Central memory CD8-positive, alpha-beta T cell (primary cell): ENCODE measurements around the gene THSD4.
"Not testable (repeated sequence)": the region's sequence is repeated elsewhere in the genome, so short reads cannot be mapped to it uniquely, and the experiment has no call there.

Experiments used
- ATAC-seq: fragments of 150-1000 bp; cut with Tn5 transposase; replicated peaks from 2 replicates; pipeline ENCODE4 v1.10.0; 2022; ENCODE audit warnings: mild to moderate bottlenecking, moderate FRiP score, moderate number of reproducible peaks; ENCODE audit not compliant: poor library complexity, severe bottlenecking; ENCODE audit errors: extremely low read depth
- DNase-seq, 2 donors: peaks; one replicate each; pipeline ENCODE4 v3.0.0; 2021; ENCODE audit warnings: low spot score in 2 of 2
- H3K27ac Mint-ChIP-seq: one replicate; pipeline ENCODE4 v1.8.0; 2022; ENCODE audit warnings: low read depth, mild to moderate bottlenecking, moderate library complexity, mixed read lengths
- H3K27me3 Mint-ChIP-seq: one replicate; pipeline ENCODE4 v1.8.0; 2022; ENCODE audit warnings: mixed read lengths
- H3K36me3 Mint-ChIP-seq: one replicate; pipeline ENCODE4 v1.8.0; 2022; ENCODE audit warnings: mild to moderate bottlenecking, moderate library complexity, mixed read lengths; ENCODE audit not compliant: insufficient read depth
- H3K4me1 Mint-ChIP-seq: one replicate; pipeline ENCODE4 v1.8.0; 2022; ENCODE audit warnings: mixed read lengths
- H3K4me3 Mint-ChIP-seq: one replicate; pipeline ENCODE4 v1.8.0; 2022; ENCODE audit warnings: mild to moderate bottlenecking, moderate library complexity, mixed read lengths
- H3K9me3 Mint-ChIP-seq: one replicate; pipeline ENCODE4 v1.8.0; 2022; ENCODE audit warnings: mixed read lengths

The THSD4 gene

DNA sequence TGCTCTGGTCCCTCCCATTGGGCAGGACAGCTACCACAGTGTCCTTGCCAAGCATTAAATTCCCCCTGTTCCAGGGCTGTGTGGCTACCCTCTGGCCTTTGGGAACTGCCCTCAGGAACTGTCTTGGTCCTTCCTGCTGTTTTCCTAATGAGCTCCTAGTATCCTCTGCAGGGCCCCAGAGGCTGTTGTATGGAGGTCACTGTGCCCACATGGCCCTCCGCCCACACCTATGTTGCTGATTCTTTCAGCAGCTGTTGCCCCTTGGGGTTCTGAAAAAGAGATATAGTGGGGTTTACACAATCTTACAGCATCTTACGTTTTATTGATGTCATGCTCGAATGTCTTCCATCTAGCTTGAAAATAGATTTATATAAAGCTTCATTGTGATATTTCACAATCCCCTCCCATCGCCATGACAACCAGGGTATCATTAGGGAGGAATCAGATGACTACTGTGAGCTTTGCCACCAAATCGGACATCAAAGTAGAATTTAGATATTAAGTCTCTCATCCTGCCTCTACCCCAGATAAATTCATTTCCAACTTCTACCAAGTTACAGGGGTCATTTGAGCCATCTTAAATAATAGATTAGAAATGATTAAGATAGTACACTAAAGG is 598.0 kb downstream of the THSD4 start:
- H3K4me1 Mint-ChIP-seq = no peaks in the 10 kb centered on the region
- no peak overlapping the region for H3K27ac Mint-ChIP-seq
- no peak for ATAC-seq
- H3K27me3 Mint-ChIP-seq = peaks cover 1% of the 10 kb centered on the region
- no peak for DNase-seq
- H3K9me3 Mint-ChIP-seq = no peaks in the 10 kb centered on the region
- H3K36me3 Mint-ChIP-seq = no peaks in the 10 kb centered on the region
- H3K4me3 Mint-ChIP-seq = no peak overlapping the region

DNA sequence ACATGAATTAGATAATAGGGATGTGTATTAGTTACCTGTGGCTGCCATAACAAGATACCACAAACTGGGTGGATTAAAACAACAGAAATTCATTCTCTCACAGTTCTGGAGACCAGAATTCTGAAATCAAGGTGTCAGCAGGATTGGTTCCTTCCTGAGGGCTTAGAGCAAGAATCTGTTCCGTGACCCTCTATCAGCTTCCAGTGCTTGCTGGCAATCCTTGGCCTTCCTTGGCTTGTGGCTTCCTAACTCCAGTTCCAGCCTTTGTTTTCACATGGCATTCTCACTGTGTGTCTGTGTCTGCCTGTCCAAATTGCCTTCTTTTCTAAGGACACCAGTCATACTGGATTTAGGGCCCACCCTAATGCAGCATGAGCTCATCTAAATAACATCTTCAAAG is 600.6 kb downstream of the THSD4 start:
- H3K27me3 Mint-ChIP-seq = peaks cover 9% of the 10 kb centered on the region
- H3K9me3 Mint-ChIP-seq = no peaks in the 10 kb centered on the region
- DNase-seq (no peak), ATAC-seq (no peak)
- H3K4me1 Mint-ChIP-seq = no peaks in the 10 kb centered on the region
- H3K4me3 Mint-ChIP-seq = no peak overlapping the region
- no peak overlapping the region for H3K27ac Mint-ChIP-seq
- no peaks in the 10 kb centered on the region for H3K36me3 Mint-ChIP-seq

DNA sequence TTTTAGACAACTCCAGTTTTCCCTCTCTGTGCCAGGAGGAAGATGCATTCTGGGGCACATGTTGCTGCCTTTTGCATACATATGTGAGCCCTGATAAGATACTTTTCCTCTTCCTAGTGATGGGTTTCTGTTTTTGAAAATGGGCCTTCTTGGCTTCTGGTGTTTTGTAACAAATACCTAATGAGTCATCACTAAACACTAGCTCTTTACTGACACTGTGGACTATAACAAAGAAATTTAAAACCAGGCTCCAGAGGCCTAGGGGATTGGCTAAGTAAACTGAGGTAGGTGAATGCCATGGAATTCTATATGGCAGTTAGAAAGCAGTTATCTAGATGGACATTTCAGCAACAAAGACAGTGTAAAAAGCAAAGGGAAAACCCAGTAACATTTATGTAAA is 601.7 kb downstream of the THSD4 start:
- Mint-ChIP-seq H3K27me3 (peaks cover 9% of the 10 kb centered on the region), H3K4me1 (no peaks in the 10 kb centered on the region), H3K36me3 (no peaks in the 10 kb centered on the region), H3K9me3 (no peaks in the 10 kb centered on the region), H3K4me3 (no peak overlapping the region), H3K27ac (no peak overlapping the region)
- no peak for DNase-seq
- no peak for ATAC-seq

DNA sequence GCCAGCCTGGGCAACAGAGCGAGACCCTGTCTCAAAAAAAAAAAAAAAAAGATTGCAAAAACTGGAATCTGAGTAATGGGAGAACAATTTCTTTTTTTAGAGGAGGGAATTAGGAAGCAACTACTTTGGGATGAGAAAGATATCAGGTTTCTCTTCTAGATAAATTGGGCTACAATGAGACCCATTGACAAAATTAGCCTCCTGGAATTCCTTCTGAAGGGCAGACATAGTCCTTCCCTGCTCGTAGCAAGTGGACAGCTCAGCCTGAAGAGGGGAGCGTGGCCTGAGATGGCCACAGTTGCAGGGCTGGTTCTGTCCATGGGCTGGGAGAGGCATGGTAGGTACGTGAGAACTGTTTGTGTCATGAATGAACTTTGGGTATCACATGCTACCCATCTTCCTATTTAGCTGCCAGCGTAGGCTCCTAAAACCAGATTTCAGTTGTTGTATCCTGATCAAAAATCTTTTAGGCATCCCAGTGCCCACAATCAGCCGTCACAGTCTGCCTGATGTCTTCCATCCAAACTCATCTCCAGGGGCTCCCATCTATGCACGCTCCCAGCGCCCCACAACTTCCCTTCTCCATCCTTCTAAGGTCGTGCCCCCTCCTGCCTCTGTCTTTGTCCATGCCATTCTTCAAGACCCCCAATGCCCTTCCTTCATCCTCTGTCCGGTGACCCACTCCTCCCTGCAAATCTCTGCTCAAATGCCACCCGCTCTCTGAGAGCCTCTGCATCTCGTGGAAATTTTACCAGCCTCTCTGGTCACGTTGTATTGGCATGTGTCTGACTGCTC is 603.0 kb downstream of the THSD4 start:
- no peak overlapping the region for H3K27ac Mint-ChIP-seq
- peaks cover 14% of the 10 kb centered on the region for H3K27me3 Mint-ChIP-seq
- H3K36me3 Mint-ChIP-seq = no peaks in the 10 kb centered on the region
- no peak for DNase-seq
- H3K4me3 Mint-ChIP-seq = no peak overlapping the region
- ATAC-seq = no peak
- H3K9me3 Mint-ChIP-seq = no peaks in the 10 kb centered on the region
- H3K4me1 Mint-ChIP-seq = no peaks in the 10 kb centered on the region

- H3K27ac Mint-ChIP-seq = no peak overlapping the region
- no peak for ATAC-seq
- no peak for DNase-seq
- no peak overlapping the region for H3K4me3 Mint-ChIP-seq
- H3K9me3 Mint-ChIP-seq = no peaks in the 10 kb centered on the region
- peaks cover 23% of the 10 kb centered on the region for H3K27me3 Mint-ChIP-seq
- H3K36me3 Mint-ChIP-seq = no peaks in the 10 kb centered on the region
- H3K4me1 Mint-ChIP-seq = no peaks in the 10 kb centered on the region
Observed at GRCh38 chr15:71723344-71723743, 608.1 kb downstream of the THSD4 start.

DNA sequence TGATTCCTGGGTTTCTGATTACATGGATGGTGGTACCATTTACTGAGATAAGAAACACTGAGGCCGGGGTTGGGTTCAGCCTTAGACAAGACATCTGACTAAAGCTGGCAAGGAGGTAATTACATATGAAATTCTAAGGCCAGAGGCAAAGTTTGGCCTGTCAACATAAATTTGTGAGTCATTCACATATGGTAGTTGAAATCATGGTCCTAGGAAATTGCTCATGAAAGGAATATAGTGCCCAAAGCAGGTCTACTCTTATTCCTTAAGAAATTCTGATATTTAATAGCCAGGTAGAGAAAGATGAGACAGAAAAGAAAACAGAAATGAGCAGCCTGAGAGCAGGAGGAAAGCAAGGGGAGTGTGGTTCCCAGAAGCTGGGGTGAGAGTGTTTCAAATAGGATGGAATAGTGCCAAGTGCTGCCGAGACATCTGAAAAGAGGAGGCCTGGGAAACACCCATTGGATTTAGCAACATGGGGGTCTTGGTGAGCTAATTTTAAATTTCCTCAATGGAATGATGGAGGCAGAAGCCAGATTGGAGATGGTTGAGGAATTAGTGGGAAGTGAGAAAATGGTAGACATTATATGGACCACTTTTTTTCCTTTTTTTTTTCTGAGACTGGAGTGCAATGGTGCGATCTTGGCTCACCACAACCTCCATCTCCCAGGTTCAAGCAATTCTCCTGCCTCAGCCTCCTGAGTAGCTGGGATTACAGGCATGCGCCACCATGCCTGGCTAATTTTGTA is 610.1 kb downstream of the THSD4 start:
- H3K27ac Mint-ChIP-seq, ATAC-seq, H3K4me3 Mint-ChIP-seq, DNase-seq, H3K9me3 Mint-ChIP-seq, H3K36me3 Mint-ChIP-seq, H3K4me1 Mint-ChIP-seq: not testable (repeated sequence)
- peaks cover 15% of the 10 kb centered on the region for H3K27me3 Mint-ChIP-seq

GRCh38 chr15:71728881-71729280 is 613.6 kb downstream of the THSD4 start:
- no peak overlapping the region for H3K4me3 Mint-ChIP-seq
- peaks cover 15% of the 10 kb centered on the region for H3K27me3 Mint-ChIP-seq
- H3K27ac Mint-ChIP-seq = no peak overlapping the region
- no peaks in the 10 kb centered on the region for H3K9me3 Mint-ChIP-seq
- no peaks in the 10 kb centered on the region for H3K4me1 Mint-ChIP-seq
- DNase-seq (no peak), ATAC-seq (no peak)
- no peaks in the 10 kb centered on the region for H3K36me3 Mint-ChIP-seq

DNA sequence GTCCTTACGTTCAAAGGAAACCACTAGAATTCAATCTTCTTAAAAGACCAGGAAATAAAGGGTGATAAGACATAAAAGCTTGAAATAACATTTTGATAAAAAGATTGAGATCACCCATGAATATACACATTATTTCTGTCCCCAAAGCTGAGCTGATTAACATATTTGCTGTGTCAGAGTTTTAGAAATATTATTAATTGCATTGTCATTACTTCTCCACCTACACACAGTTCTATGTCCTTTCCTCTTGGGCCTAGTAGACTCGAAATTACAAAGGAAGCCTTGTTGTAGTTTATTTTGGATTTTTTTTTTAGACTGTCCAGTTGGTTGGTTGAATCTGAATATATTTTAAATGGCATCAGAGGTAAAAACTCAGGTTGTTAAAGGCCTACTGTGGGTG is 614.0 kb downstream of the THSD4 start:
- H3K9me3 Mint-ChIP-seq = no peaks in the 10 kb centered on the region
- H3K27me3 Mint-ChIP-seq = peaks cover 10% of the 10 kb centered on the region
- no peaks in the 10 kb centered on the region for H3K36me3 Mint-ChIP-seq
- DNase-seq = no peak
- no peak for ATAC-seq
- no peaks in the 10 kb centered on the region for H3K4me1 Mint-ChIP-seq
- H3K27ac Mint-ChIP-seq = no peak overlapping the region
- no peak overlapping the region for H3K4me3 Mint-ChIP-seq

GRCh38 chr15:71730277-71731144 is 615.2 kb downstream of the THSD4 start:
- H3K27ac Mint-ChIP-seq = no peak overlapping the region
- no peaks in the 10 kb centered on the region for H3K9me3 Mint-ChIP-seq
- H3K4me3 Mint-ChIP-seq = no peak overlapping the region
- ATAC-seq (no peak), DNase-seq (no peak)
- no peaks in the 10 kb centered on the region for H3K36me3 Mint-ChIP-seq
- H3K4me1 Mint-ChIP-seq = no peaks in the 10 kb centered on the region
- peaks cover 10% of the 10 kb centered on the region for H3K27me3 Mint-ChIP-seq

DNA sequence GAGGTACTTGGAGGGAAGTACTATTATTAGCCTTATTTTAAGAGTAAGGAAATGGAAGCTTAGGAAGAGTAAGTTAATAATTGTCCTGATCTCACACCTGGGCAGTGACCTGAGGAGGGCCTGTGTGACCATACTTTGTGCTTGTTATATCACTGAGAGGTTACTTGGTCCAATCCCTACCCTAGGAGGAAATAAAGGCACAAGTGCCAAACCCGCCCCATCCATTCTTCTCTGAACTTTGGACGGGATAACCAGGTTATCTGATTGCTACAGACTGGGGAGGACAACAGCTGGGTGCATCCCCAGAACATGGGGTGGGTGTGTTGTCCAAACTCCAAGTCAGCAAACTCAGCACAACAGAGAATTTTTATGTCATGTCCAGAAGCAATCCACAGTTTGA is 617.4 kb downstream of the THSD4 start:
- Mint-ChIP-seq H3K4me3 (no peak overlapping the region), H3K27me3 (peaks cover 10% of the 10 kb centered on the region), H3K27ac (no peak overlapping the region), H3K9me3 (no peaks in the 10 kb centered on the region), H3K4me1 (no peaks in the 10 kb centered on the region), H3K36me3 (no peaks in the 10 kb centered on the region)
- DNase-seq (no peak), ATAC-seq (no peak)

- peaks cover 10% of the 10 kb centered on the region for H3K27me3 Mint-ChIP-seq
- H3K4me1 Mint-ChIP-seq = no peaks in the 10 kb centered on the region
- no peak overlapping the region for H3K27ac Mint-ChIP-seq
- no peaks in the 10 kb centered on the region for H3K9me3 Mint-ChIP-seq
- no peaks in the 10 kb centered on the region for H3K36me3 Mint-ChIP-seq
- no peak for ATAC-seq
- DNase-seq = no peak
- H3K4me3 Mint-ChIP-seq = no peak overlapping the region
Observed at GRCh38 chr15:71733122-71733521, 617.9 kb downstream of the THSD4 start.

DNA sequence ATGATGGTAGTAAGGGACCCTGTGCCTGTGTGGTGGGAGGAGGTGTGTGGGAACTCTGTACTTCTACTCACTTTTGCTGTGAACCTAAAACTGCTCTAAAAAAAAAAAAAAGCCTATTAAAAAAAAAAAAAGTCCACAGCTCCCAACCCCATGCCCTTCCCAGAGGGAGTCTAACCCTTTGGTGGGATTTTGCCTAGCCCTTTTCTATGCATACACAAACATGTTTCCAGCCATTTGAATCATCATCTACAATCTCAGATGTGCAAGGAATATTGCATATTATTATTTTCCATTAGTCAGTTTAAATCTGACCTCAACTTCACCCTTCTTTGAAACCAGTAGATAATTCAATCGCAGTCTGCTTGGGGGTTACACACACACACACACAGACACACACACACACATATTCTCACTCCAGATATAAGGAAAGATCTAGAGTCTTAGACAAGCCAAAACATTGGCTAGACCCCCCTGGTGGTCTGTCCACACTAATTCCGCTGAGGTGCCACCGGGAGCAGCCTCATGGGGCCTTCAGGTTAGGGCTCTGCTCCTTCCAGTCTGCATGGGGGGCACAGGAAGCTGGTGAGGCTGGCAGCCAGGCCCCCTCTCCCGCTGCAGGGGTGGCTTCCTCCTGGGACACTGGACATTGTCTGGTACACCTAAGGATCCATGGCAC is 619.6 kb downstream of the THSD4 start:
- no peak for ATAC-seq
- no peaks in the 10 kb centered on the region for H3K36me3 Mint-ChIP-seq
- H3K9me3 Mint-ChIP-seq = no peaks in the 10 kb centered on the region
- H3K4me1 Mint-ChIP-seq = no peaks in the 10 kb centered on the region
- H3K4me3 Mint-ChIP-seq = no peak overlapping the region
- no peak for DNase-seq
- H3K27me3 Mint-ChIP-seq = peaks cover 10% of the 10 kb centered on the region
- no peak overlapping the region for H3K27ac Mint-ChIP-seq
